ENCODE data around the gene ASCC3. TPM values are rescaled to one million over a fixed set of nuclear protein-coding genes. Genes with fewer than 3 reads are reported as not detected.

Gene ASCC3
- total RNA-seq, 4 donors from 2014 or later = 12.0 to 17.7 (median 14.7) TPM

DNA sequence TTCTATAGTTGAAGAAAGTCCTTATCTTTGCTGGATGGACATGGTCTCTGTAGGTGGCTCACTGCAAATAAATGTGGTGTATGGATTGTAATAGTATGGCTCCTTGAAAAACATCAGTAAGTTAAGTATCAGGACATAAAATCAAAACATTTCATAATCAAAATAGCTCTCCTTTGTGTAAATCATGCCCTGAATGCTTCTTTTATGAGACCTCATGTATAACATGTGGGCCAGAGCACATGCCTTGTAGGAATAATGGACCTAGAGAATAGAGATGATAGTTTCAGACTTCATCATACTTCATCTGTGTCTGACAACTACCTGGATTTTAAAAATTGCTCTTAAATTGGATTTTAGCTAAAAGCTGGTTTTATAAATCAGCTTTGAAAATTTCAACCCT, 159.9 kb downstream of the ASCC3 start:
- no peak for TF ChIP-seq POLR2A (IDR thresholded peaks at IDR 0.05)
- TF ChIP-seq, protein P1, sequence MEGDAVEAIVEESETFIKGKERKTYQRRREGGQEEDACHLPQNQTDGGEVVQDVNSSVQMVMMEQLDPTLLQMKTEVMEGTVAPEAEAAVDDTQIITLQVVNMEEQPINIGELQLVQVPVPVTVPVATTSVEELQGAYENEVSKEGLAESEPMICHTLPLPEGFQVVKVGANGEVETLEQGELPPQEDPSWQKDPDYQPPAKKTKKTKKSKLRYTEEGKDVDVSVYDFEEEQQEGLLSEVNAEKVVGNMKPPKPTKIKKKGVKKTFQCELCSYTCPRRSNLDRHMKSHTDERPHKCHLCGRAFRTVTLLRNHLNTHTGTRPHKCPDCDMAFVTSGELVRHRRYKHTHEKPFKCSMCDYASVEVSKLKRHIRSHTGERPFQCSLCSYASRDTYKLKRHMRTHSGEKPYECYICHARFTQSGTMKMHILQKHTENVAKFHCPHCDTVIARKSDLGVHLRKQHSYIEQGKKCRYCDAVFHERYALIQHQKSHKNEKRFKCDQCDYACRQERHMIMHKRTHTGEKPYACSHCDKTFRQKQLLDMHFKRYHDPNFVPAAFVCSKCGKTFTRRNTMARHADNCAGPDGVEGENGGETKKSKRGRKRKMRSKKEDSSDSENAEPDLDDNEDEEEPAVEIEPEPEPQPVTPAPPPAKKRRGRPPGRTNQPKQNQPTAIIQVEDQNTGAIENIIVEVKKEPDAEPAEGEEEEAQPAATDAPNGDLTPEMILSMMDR (IDR thresholded peaks at IDR 0.05 in 4 of 5, conservative IDR thresholded peaks at IDR 0.05 in 1 of 5) = no peak
- intact Hi-C loops (cut with DNase I; ENCODE audit: low total_unique reads) = no loop called here
- DNase-seq (no peak), ATAC-seq (no peak)
- Histone ChIP-seq H3K36me3 (peaks cover 0 to 16% of the 10 kb centered on the region in 2 donors), H3K27ac (no peak overlapping the region), H3K9me3 (no peaks in the 10 kb centered on the region), H3K27me3 (no peaks in the 10 kb centered on the region), H3K4me3 (no peak overlapping the region), H3K4me1 (no peaks in the 10 kb centered on the region)
- in situ Hi-C loops (cut with MboI; ENCODE audit: low sequenced_read_pairs in 4 of 4) = no loop called here

GRCh38 chr6:100719883-100720682, 161.0 kb downstream of the ASCC3 start:
- DNase-seq (no peak), ATAC-seq (no peak)
- H3K4me3 ChIP-seq = no peak overlapping the region
- in situ Hi-C loops (cut with MboI; ENCODE audit: low sequenced_read_pairs in 4 of 4) = no loop called here
- H3K27ac ChIP-seq = no peak overlapping the region
- H3K4me1 ChIP-seq = no peaks in the 10 kb centered on the region
- TF ChIP-seq POLR2A (IDR thresholded peaks at IDR 0.05) = no peak
- TF ChIP-seq, protein P1 (IDR thresholded peaks at IDR 0.05 in 4 of 5, conservative IDR thresholded peaks at IDR 0.05 in 1 of 5) = no peak
- H3K27me3 ChIP-seq = no peaks in the 10 kb centered on the region
- peaks cover 0 to 16% of the 10 kb centered on the region in 2 donors for H3K36me3 ChIP-seq
- no peaks in the 10 kb centered on the region for H3K9me3 ChIP-seq
- intact Hi-C loops (cut with DNase I; ENCODE audit: low total_unique reads) = no loop called here

DNA sequence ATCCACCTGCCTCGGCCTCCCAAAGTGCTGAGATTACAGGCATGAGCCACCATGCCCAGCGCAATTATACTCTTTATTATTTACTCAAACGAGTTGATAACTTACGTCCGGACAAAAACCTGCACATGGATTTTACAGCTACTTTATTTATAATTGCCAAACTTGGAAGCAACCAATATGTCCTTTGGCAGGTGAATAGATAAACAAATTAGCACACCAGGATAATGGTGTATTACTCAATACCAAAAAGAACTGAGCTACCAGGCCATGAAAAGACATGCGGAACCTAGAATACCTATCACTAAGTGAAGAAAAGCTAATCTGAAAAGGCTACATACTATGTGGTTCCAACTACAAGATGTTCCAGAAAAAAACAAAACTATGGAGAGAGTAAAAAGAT, 168.1 kb downstream of the ASCC3 start:
- no peak overlapping the region for H3K27ac ChIP-seq
- DNase-seq = no peak
- no peaks in the 10 kb centered on the region for H3K27me3 ChIP-seq
- intact Hi-C loops (cut with DNase I; ENCODE audit: low total_unique reads) = no loop called here
- H3K4me3 ChIP-seq = no peak overlapping the region
- in situ Hi-C loops (cut with MboI; ENCODE audit: low sequenced_read_pairs in 4 of 4) = no loop called here
- H3K36me3 ChIP-seq = no peaks in the 10 kb centered on the region
- no peak for TF ChIP-seq POLR2A (IDR thresholded peaks at IDR 0.05)
- TF ChIP-seq, protein P1 (IDR thresholded peaks at IDR 0.05 in 4 of 5, conservative IDR thresholded peaks at IDR 0.05 in 1 of 5) = no peak
- no peaks in the 10 kb centered on the region for H3K9me3 ChIP-seq
- H3K4me1 ChIP-seq = no peaks in the 10 kb centered on the region
- no peak for ATAC-seq

DNA sequence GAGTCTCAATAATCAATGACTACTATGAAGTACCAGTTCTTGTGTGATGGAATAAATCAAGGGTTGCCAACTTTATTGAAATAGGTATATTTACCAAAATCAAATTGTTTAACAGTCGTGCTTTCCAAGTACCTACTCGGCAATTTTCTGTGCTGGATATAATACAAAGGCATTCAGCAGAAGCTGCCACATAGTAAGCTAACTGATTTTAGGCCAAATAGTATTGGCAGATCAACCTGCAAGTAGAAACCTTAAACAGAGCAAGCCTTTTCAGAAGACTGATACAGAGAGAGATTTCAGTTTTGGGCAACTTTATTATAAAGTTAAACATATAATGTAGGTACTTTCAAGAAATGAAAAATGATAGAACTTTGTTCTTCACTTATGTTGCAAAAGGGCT, 174.6 kb downstream of the ASCC3 start:
- H3K9me3 ChIP-seq = no peaks in the 10 kb centered on the region
- no peak overlapping the region for H3K27ac ChIP-seq
- H3K4me1 ChIP-seq = no peaks in the 10 kb centered on the region
- in situ Hi-C loops (cut with MboI; ENCODE audit: low sequenced_read_pairs in 4 of 4) = no loop called here
- no peaks in the 10 kb centered on the region for H3K27me3 ChIP-seq
- ATAC-seq (no peak), DNase-seq (no peak)
- no peak for TF ChIP-seq POLR2A (IDR thresholded peaks at IDR 0.05)
- TF ChIP-seq, protein P1 (IDR thresholded peaks at IDR 0.05 in 4 of 5, conservative IDR thresholded peaks at IDR 0.05 in 1 of 5) = no peak
- H3K36me3 ChIP-seq = no peaks in the 10 kb centered on the region
- H3K4me3 ChIP-seq = no peak overlapping the region
- intact Hi-C loops (cut with DNase I; ENCODE audit: low total_unique reads) = no loop called here

Data from gastrocnemius medialis (tissue), 4 donors.